H1 (cell line): Measurements from ENCODE around the gene SEC31A. TPM values are rescaled to one million over a fixed set of nuclear protein-coding genes. Genes with fewer than 3 reads are reported as not detected.

Experiments
- CTCF ChIA-PET: fragments of 300-600 bp; sonication (Branson Sonifier 250); formaldehyde crosslinking; loops from one replicate; lab custom pipeline; 2021; ENCODE audit not compliant: partially characterized antibody; lab: Charles Lee
- POLR2A ChIA-PET: fragments of 300-600 bp; sonication (Branson Sonifier 250); formaldehyde crosslinking; loops from one replicate; lab custom pipeline; 2021; ENCODE audit warnings: inconsistent platforms; ENCODE audit not compliant: partially characterized antibody; lab: Charles Lee
- DNase-seq, 2 experiments: peaks; one replicate each; pipeline versions ENCODE4 v3.0.0 to v3.0.0-alpha.2; 2010 to 2022; ENCODE audit warnings: low spot score in 2 of 2, low read depth in 1 of 2, mixed read lengths in 1 of 2
- FAIRE-seq: peaks from 2 replicates; lab custom pipeline; 2011; peaks lifted over from hg19 to GRCh38; lab: Jason Lieb, UNC
- H2AFZ ChIP-seq: 2 replicates; pipeline ENCODE4 v1.8.1; 2012; ENCODE audit warnings: low read length, inconsistent platforms
- H2AK5ac ChIP-seq: 2 replicates; pipeline ENCODE4 v1.6.1; 2013; ENCODE audit warnings: low read depth, low read length
- H2BK120ac ChIP-seq: replicated peaks from 2 replicates; pipeline ENCODE3; 2013; ENCODE audit warnings: low read depth, low read length, inconsistent platforms
- H2BK12ac ChIP-seq: 2 replicates; pipeline ENCODE4 v1.6.1; 2013; ENCODE audit warnings: low read depth, low read length
- H2BK15ac ChIP-seq: 2 replicates; pipeline ENCODE4 v1.6.1; 2013; ENCODE audit warnings: low read length
- H2BK20ac ChIP-seq: 2 replicates; pipeline ENCODE4 v1.6.1; 2013; ENCODE audit warnings: low read length
- H2BK5ac ChIP-seq: 2 replicates; pipeline ENCODE4 v1.6.1; 2013; ENCODE audit warnings: low read depth, low read length
- H3K14ac ChIP-seq: 2 replicates; pipeline ENCODE4 v1.6.1; 2013; ENCODE audit warnings: inconsistent platforms; ENCODE audit not compliant: insufficient read length
- H3K18ac ChIP-seq: 2 replicates; pipeline ENCODE4 v1.6.1; 2013; ENCODE audit warnings: low read length; ENCODE audit errors: extremely low read depth
- H3K23ac ChIP-seq: 2 replicates; pipeline ENCODE4 v1.6.1; 2013; ENCODE audit warnings: inconsistent platforms; ENCODE audit not compliant: insufficient read length
- H3K23me2 ChIP-seq: 2 replicates; pipeline ENCODE4 v1.6.1; 2013; ENCODE audit warnings: low read depth, low read length
- H3K27ac ChIP-seq: 2 replicates; pipeline ENCODE4 v1.6.1; 2011; ENCODE audit warnings: low read depth, low read length, inconsistent platforms
- H3K27me3 ChIP-seq, 4 experiments: replicated peaks in 1 of 4; 1 replicate in 1 of 4; 2 replicates in 3 of 4; pipeline versions ENCODE4 v1.6.1 to v1.8.1; 2011 to 2013; ENCODE audit warnings: low read length in 3 of 4, mild to moderate bottlenecking in 3 of 4, inconsistent platforms in 2 of 4, mixed read lengths in 2 of 4, moderate library complexity in 1 of 4; ENCODE audit not compliant: control insufficient read depth in 3 of 4, insufficient read depth in 3 of 4; ENCODE audit errors: extremely low read depth in 1 of 4
- H3K36me3 ChIP-seq, 4 experiments: 2 replicates each; pipeline versions ENCODE4 v1.6.1 to v1.8.1; 2011 to 2013; ENCODE audit warnings: mild to moderate bottlenecking in 4 of 4, low read length in 3 of 4, moderate library complexity in 2 of 4, control low read depth in 1 of 4, inconsistent platforms in 1 of 4; ENCODE audit not compliant: insufficient read depth in 4 of 4, control insufficient read depth in 2 of 4
- H3K4ac ChIP-seq: replicated peaks from 2 replicates; pipeline ENCODE3; 2013; ENCODE audit warnings: low read length, low read depth, mixed read lengths, inconsistent platforms; ENCODE audit not compliant: insufficient read length
- H3K4me1 ChIP-seq, 4 experiments: replicated peaks in 1 of 4; 1 replicate in 1 of 4; 2 replicates in 3 of 4; pipeline versions ENCODE4 v1.6.1 to v1.8.1; 2011 to 2013; ENCODE audit warnings: low read length in 3 of 4, inconsistent platforms in 2 of 4, mixed read lengths in 1 of 4; ENCODE audit not compliant: insufficient read depth in 4 of 4, control insufficient read depth in 3 of 4
- H3K4me2 ChIP-seq, 2 experiments: 2 replicates each; pipeline versions ENCODE4 v1.6.1 to v1.8.1; 2011 to 2013; ENCODE audit warnings: low read depth in 2 of 2, low read length in 2 of 2, control low read depth in 1 of 2, inconsistent platforms in 1 of 2, mild to moderate bottlenecking in 1 of 2; ENCODE audit not compliant: insufficient read depth in 1 of 2
- H3K4me3 ChIP-seq, 4 experiments: fragments of 200-600, 300-600 bp in 1 of 4; sonication (generic), shearing (Covaris generic), sonication (Bioruptor Twin) in 1 of 4; 2 replicates each; pipeline versions ENCODE4 v1.5.1 to v1.8.1; 2011 to 2016; ENCODE audit warnings: low read length in 4 of 4, low read depth in 3 of 4, control low read depth in 2 of 4, inconsistent platforms in 2 of 4, mild to moderate bottlenecking in 2 of 4, mixed read lengths in 1 of 4, moderate library complexity in 1 of 4; ENCODE audit not compliant: insufficient read depth in 2 of 4; ENCODE audit errors: extremely low read depth in 1 of 4
- H3K56ac ChIP-seq: replicated peaks from 2 replicates; pipeline ENCODE3; 2013; ENCODE audit warnings: low read depth, mild to moderate bottlenecking, mixed read lengths, low read length, inconsistent platforms; ENCODE audit not compliant: insufficient read length
- H3K79me1 ChIP-seq: 2 replicates; pipeline ENCODE4 v1.6.1; 2013; ENCODE audit warnings: low read depth, low read length, control low read depth
- H3K79me2 ChIP-seq, 2 experiments: 2 replicates each; pipeline versions ENCODE4 v1.6.1 to v1.8.1; 2012 to 2013; ENCODE audit warnings: low read length in 2 of 2, mild to moderate bottlenecking in 2 of 2, inconsistent platforms in 1 of 2; ENCODE audit not compliant: insufficient read depth in 2 of 2, control insufficient read depth in 1 of 2
- H3K9ac ChIP-seq, 4 experiments: replicated peaks in 1 of 4; 1 replicate in 1 of 4; 2 replicates in 3 of 4; pipeline versions ENCODE4 v1.6.1 to v1.8.1; 2011 to 2013; ENCODE audit warnings: low read depth in 3 of 4, low read length in 3 of 4, control low read depth in 2 of 4, mild to moderate bottlenecking in 2 of 4, moderate library complexity in 2 of 4, inconsistent platforms in 1 of 4; ENCODE audit errors: extremely low read depth in 1 of 4
- H3K9me3 ChIP-seq, 2 experiments: 2 replicates each; pipeline versions ENCODE4 v1.6.1 to v1.8.1; 2012 to 2013; ENCODE audit warnings: mild to moderate bottlenecking in 2 of 2, moderate library complexity in 2 of 2, control low read depth in 1 of 2, inconsistent platforms in 1 of 2, low read depth in 1 of 2, low read length in 1 of 2, mixed read lengths in 1 of 2; ENCODE audit not compliant: insufficient read depth in 2 of 2
- H4K20me1 ChIP-seq, 2 experiments: replicated peaks in 1 of 2; 2 replicates each; pipeline versions ENCODE3 to v1.8.1; 2011 to 2013; ENCODE audit warnings: inconsistent platforms in 2 of 2, low read length in 2 of 2, mild to moderate bottlenecking in 1 of 2; ENCODE audit not compliant: insufficient read depth in 2 of 2, control insufficient read depth in 1 of 2
- H4K5ac ChIP-seq: 2 replicates; pipeline ENCODE4 v1.6.1; 2013; ENCODE audit warnings: low read length, low read depth, mixed read lengths, inconsistent platforms; ENCODE audit not compliant: insufficient read length
- H4K8ac ChIP-seq: 2 replicates; pipeline ENCODE4 v1.8.0; 2013; ENCODE audit warnings: mild to moderate bottlenecking, moderate library complexity, low read length, inconsistent platforms; ENCODE audit not compliant: insufficient read depth; ENCODE audit errors: extremely low read depth
- H4K91ac ChIP-seq: replicated peaks from 2 replicates; pipeline ENCODE3; 2013; ENCODE audit warnings: low read length, mixed read lengths, inconsistent platforms; ENCODE audit not compliant: insufficient read length
- POLR2AphosphoS5 ChIP-seq: IDR thresholded peaks from 2 replicates; pipeline ENCODE4 v1.6.1; 2011; ENCODE audit warnings: low read depth, low read length
- ZNF274 ChIP-seq: IDR thresholded peaks from 2 replicates; pipeline ENCODE4 v1.7.0; 2012; ENCODE audit warnings: low read length, borderline replicate concordance; ENCODE audit errors: extremely low read depth
- WGBS, 2 experiments: shearing (Covaris generic) in 1 of 2; methylation state at CpG; one replicate each; pipeline versions ENCODE4 v1.1.6 to v1.1.7; 2013 to 2015; ENCODE audit warnings: low lambda C conversion rate in 2 of 2, mixed read lengths in 2 of 2, inconsistent platforms in 1 of 2, low coverage in 1 of 2, missing lambda C conversion rate in 1 of 2; ENCODE audit not compliant: insufficient replicate concordance in 2 of 2, insufficient coverage in 1 of 2, insufficient read length in 1 of 2; ENCODE audit errors: extremely low coverage in 1 of 2, missing lambda C conversion rate in 1 of 2; 5-methylcytosine and 5-hydroxymethylcytosine counted together
- polyA plus RNA-seq, 7 experiments: library from polyadenylated mRNA; depleted of rRNA in 3 of 7; stranded (reverse) in 5 of 7; unstranded in 2 of 7; fragments of >200 nt in 5 of 7; fragments of 200-250 nt in 2 of 7; gene quantifications; 1 replicate in 5 of 7; 2 replicates in 1 of 7; 4 replicates in 1 of 7; pipeline versions ENCODE4 v1.2.1 to v1.2.3, GENCODE V29; 2011 to 2013; ENCODE audit warnings: missing spikeins in 2 of 7, mixed read lengths in 2 of 7
- total RNA-seq: library from RNA; stranded (reverse); fragmentation: NEBNext Ultra II Directional; extraction: Animal tissue kit (Norgen Biotek cat#: 25700); gene quantifications from 2 replicates; pipeline ENCODE4 v1.2.1, GENCODE V29; 2021

SEC31A gene
- total and polyA plus RNA-seq, 2 of the 8 experiments (the other 6 are each of a cell fraction or from before 2014, with no cell fraction given), result 112 to 125 TPM

DNA sequence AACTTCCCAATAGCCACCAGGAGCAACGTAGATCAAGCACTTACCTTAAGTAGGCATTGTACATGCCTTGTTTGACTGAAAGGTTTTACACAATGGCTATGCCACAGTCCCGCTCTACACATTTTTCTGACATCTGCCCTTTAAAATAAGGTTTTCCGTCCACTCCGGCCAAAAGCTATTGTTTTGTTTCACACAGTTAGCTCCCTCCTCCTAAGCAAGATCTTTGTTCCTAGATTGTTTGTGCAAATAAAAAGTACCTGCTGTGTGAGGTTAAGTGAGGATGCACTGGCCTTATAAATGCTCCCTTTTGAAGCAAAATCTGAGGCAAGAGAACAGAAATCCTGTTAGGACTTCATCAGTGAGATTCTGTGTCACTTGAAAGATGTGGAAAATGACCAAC lies 104.1 kb downstream of the SEC31A start:
- Histone ChIP-seq H3K23ac (no peak overlapping the region), H3K79me2 (no peaks in the 10 kb centered on the region), H3K27me3 (peaks cover 66 to 100% (median 96%) of the 10 kb centered on the region in 4 experiments), H2BK20ac (no peak overlapping the region), H4K5ac (no peak overlapping the region), H4K91ac (no peak overlapping the region), H2BK12ac (no peak overlapping the region), H3K4me1 (peaks cover 0 to 5% (median 3%) of the 10 kb centered on the region in 4 experiments; a peak in 3 of 7 replicates), H2BK120ac (no peak overlapping the region), H2AFZ (no peak overlapping the region), H3K14ac (no peak overlapping the region), H3K9me3 (peaks cover 5 to 10% of the 10 kb centered on the region in 2 experiments; a peak in 1 of 4 replicates), H3K79me1 (no peaks in the 10 kb centered on the region), H3K23me2 (no peaks in the 10 kb centered on the region), H3K56ac (no peak overlapping the region), H3K4me3 (no peak overlapping the region), H2AK5ac (no peak overlapping the region), H3K36me3 (peaks cover 0 to 6% (median 0%) of the 10 kb centered on the region in 4 experiments; a peak in 1 of 8 replicates), H2BK5ac (no peak overlapping the region), H3K27ac (no peak overlapping the region), H2BK15ac (no peak overlapping the region), H3K4me2 (no peak overlapping the region), H3K4ac (no peak overlapping the region), H3K18ac (no peak overlapping the region), H4K8ac (no peak overlapping the region), H4K20me1 (peaks cover 11 to 35% of the 10 kb centered on the region in 2 experiments), H3K9ac (no peak overlapping the region)
- 67% methylated on average over 4 of the region's 4 CpGs; no CpG with 5 or more reads in 1 of the 2 experiments for WGBS, 2 experiments
- DNase-seq (no peak), FAIRE-seq (no peak)
- ChIA-PET CTCF (interaction anchor here (2.3 to 3.5 kb wide), 3 partner anchors 10 to 45 kb away, joined by 5 to 16 read pairs (median 7); partner anchors contain the start of gene SCD5), POLR2A (no interaction called here)
- no peak for TF ChIP-seq ZNF274
- TF ChIP-seq POLR2AphosphoS5, result no peak
